ENCODE results near the gene ARHGEF11.

GRCh38 chr1:156964441-156964840 is 81.1 kb downstream of the ARHGEF11 start:
- TF ChIP-seq ATF2 (CRISPR knock-in tag; IDR thresholded peaks at IDR 0.05; ENCODE audit: borderline replicate concordance, low read depth) (no peak), NR3C1 (CRISPR knock-in tag; conservative IDR thresholded peaks at IDR 0.05; ENCODE audit: low read depth) (no peak), CTCF (IDR thresholded peaks at IDR 0.05) (no peak), FOXJ3 (CRISPR knock-in tag; IDR thresholded peaks at IDR 0.05; ENCODE audit: borderline replicate concordance) (no peak), FOXP1 (CRISPR knock-in tag; IDR thresholded peaks at IDR 0.05; ENCODE audit: borderline replicate concordance) (no peak), HMGXB4 (CRISPR knock-in tag; IDR thresholded peaks at IDR 0.05) (no peak), ETV6 (CRISPR knock-in tag; IDR thresholded peaks at IDR 0.05) (no peak), TCF7 (CRISPR knock-in tag; IDR thresholded peaks at IDR 0.05; ENCODE audit: low read depth) (no peak), MLX (CRISPR knock-in tag; IDR thresholded peaks at IDR 0.05) (no peak), SMAD4 (CRISPR knock-in tag; IDR thresholded peaks at IDR 0.05) (no peak)
